GM19193 (cell line): Measurements from ENCODE around the gene PI16.

ENCODE experiments used
- POLR2A ChIP-seq: IDR thresholded peaks from 4 replicates; pipeline ENCODE4 v1.6.1; 2011; ENCODE audit not compliant: insufficient read depth, insufficient read length; ENCODE audit errors: extremely low read depth

The PI16 gene, protein sequence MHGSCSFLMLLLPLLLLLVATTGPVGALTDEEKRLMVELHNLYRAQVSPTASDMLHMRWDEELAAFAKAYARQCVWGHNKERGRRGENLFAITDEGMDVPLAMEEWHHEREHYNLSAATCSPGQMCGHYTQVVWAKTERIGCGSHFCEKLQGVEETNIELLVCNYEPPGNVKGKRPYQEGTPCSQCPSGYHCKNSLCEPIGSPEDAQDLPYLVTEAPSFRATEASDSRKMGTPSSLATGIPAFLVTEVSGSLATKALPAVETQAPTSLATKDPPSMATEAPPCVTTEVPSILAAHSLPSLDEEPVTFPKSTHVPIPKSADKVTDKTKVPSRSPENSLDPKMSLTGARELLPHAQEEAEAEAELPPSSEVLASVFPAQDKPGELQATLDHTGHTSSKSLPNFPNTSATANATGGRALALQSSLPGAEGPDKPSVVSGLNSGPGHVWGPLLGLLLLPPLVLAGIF

DNA sequence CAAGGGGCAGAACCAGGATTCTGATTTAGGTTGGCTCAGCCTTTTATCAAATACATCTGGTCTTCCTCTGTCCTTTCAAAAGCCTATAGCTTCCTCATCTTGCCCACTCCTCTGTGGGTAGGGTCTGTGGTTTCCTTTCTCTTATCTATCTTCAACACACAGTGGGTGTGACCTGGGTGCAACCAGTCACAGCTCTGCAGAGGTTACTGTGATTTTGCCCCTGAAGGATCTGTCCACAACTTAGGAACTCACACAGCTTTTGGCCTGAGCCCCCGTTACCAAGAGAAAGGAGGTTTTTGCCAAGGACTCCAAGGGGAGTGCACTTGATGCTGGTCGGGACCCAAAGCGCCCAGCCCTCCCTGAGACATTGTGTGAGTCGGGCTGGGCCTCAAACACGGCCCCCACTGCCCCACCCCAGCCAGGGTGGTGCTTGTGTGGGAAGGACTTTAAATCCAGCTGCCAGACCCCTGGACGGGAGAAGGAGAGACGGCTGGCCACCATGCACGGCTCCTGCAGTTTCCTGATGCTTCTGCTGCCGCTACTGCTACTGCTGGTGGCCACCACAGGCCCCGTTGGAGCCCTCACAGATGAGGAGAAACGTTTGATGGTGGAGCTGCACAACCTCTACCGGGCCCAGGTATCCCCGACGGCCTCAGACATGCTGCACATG, at the start of gene PI16:
TSS of gene PI16 (plus strand) at position 477 of the 670 bp plus-strand sequence. CDS start at position 500, 23 bp downstream.
- TF ChIP-seq POLR2A: no peak

DNA sequence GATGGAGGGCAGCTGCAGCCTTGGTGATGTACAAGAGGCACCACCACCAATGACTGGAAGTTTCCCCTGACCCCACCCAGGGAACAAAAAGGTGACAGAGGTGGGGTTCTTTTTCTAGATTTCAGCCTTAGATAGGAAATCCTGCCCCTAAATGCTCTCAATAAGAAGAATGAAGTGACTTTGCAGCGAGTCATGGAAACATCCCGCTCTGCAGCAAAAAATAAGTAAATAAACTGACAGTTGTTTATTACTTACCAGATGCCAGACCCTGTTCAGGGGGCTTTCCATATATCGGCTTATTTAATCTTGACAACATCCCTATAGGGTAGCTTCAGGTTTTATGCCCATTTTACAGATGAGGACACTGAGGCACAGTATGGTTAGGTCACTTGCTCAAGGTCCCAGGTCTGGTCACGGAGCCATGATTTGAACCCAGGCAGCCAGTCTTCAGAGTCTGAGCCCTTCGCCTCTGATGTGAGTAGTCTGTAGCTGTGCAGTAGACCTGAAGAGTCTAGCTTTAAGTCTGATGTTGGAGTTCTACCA, 49.6 kb upstream of the PI16 start:
- no peak for TF ChIP-seq POLR2A

DNA sequence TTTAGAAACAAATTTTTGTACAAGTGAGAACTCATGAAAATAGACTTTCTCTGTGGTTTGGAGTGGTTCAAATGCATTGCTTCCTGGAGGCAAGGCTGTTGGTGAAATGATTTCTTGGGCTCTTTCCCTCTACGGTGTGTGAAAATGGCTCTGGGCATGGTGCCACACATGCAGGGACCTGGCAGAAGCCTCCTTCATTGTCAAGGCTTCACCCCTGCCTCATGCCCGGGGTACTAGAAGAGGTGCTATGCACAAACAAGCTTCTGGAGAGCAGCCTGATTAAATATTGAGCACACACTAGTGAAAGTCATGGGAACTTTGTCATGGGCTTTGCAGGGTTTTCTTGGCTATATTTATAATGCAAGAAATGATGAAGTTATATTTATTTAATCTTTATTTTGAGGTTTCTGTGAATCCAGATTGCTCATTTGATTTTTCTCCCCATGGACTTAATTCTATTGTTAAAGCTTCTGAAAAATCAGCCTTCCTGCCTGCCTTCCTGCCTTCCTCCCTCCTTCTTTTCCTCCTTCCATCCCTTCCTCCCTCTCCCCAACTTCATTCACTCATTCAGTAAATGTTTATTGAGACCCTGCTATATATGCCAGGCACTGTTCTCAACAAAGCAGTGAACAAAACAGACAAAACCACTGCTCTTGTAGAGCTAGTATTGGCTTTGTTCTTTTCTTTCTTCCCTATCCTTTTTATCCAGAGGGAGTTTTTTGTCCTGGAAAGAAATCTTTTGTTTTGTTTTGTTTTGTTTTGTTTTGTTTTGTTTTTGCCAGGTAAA, 47.8 kb upstream of the PI16 start:
- no peak for TF ChIP-seq POLR2A

DNA sequence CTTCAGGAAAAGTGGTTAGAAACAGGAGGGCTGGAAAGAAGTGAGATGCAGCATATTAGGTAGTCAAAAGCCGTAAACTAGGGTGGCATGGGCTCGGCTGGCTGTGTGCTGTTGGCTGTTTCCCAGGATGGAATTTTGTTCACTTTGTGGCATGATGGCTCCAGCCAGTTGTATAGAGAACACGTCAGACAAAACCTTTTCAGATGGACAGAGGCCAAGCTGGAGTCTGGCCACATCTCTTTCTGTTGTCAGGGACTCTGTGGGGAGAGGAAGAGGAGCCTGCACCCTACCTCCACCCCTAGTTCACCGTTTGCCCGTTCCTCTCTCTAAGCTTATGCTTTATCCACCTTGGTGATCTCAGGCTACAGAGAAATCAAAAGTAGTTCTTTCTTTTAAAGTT, 46.8 kb upstream of the PI16 start:
- no peak for TF ChIP-seq POLR2A

DNA sequence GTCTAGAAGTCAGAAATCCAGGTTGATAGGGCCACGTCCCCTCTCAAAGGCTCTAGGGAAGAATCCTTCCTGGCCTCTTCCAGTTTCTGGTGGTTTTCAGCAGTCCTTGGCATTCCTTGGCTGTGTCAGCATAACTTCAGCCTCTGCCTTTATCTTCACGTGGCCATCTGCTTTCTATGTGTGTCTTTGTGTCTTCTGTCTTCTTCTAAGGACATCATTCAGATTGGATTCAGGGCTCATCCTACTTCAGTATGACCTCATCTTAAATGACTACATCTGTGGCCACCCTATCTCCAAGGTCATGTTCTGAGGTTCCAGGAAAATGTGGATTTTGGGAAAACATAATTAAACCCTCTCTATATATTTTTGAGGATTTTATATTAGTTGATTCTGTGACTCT, 45.8 kb upstream of the PI16 start:
- TF ChIP-seq POLR2A: no peak

DNA sequence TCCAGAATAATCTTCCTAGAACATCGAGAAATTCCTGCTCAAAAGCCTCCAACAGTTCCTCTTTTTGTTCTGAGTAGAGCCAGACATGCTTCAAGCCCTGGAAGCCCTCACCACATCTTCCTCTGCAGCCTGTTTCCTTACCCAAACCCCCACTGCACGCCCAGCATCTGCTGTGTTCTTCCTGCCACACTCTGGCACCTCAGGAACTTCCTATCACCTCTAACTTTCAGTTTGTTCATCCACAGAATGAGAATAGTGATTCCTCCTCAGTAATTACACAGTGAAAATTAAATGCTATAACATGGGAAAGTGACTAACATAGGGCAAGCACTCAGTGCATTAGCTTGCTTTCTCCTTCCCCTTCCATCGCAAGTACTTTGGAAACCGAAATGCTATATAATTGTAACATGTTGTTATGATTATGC, 42.5 kb upstream of the PI16 start:
- no peak for TF ChIP-seq POLR2A

DNA sequence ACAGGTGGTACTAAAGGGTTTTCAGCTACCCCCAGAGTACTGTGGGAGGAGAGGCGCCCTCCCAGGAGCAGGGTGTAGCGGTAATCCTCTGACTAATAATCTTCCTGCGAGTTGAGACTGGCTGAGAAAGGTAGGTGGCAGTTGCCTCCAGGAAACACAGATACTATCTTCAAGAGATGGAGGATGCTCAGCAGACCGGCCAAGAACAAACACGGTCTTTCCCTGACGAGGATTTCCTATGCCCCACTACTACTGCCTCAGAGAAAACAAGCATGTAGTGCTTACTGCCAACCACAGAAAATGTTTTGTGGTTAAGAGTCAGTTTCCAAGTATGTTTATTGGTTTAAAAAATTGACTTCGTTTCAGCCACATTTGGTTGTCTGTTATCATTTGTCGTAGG, 42.0 kb upstream of the PI16 start:
- no peak for TF ChIP-seq POLR2A

DNA sequence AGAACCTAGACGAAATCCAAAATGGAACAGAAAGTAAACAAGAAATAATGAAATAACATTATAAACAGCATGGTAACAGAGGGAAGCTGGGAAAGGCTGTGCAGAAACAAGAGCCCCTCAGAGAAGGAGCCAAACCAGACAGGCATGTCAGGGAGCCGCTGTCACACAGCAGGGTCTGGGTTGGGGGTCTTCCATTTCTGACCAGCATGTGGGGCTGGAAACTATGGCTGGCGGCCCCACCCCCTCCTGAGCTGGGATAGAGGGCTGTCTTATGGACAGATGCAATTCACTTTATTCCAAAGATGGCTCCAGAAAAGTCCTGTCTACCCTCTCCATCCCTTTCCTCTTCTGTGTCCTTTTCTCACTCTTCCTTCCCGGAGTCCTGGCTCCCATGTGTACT, 41.5 kb upstream of the PI16 start:
- no peak for TF ChIP-seq POLR2A

DNA sequence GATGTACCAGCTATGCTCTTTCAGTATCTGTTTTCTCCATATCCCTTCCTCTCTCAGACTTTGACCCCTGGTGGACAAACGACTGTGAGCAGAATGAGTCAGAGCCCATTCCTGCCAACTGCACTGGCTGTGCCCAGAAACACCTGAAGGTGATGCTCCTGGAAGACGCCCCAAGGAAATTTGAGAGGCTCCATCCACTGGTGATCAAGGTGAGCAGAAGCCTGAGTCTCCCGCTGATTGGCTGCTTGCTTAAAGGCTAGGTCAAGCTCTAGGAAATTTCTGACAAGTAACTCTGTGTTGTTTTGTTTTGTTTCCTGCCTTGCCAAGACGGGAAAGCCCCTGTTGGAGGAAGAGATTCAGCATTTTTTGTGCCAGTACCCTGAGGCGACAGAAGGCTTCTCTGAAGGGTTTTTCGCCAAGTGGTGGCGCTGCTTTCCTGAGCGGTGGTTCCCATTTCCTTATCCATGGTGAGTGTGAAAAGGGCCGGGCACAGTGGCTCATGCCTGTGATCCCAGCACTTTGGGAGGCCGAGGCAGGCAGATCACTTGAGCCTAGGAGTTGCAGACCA, 40.2 kb upstream of the PI16 start:
- TF ChIP-seq POLR2A: no peak

DNA sequence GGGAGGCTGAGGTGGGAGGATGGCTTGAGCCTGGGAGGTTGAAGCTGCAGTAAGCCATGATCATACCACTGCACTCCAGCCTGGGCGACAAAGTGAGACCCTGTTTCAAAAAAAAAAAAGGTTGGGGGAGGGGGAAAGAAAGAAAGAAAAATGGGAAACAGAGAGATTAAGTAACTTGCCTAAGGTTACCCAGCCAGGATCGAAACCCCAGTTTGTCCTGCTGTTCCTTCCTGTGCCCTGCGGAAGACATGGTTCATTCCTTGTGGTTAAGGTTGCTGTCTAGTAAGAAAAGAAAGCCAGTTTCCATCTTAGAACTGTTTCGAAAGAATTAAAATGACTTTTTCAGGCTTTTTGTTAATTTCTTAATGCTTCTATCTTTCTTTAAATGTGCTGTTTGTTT, 38.9 kb upstream of the PI16 start:
- no peak for TF ChIP-seq POLR2A

DNA sequence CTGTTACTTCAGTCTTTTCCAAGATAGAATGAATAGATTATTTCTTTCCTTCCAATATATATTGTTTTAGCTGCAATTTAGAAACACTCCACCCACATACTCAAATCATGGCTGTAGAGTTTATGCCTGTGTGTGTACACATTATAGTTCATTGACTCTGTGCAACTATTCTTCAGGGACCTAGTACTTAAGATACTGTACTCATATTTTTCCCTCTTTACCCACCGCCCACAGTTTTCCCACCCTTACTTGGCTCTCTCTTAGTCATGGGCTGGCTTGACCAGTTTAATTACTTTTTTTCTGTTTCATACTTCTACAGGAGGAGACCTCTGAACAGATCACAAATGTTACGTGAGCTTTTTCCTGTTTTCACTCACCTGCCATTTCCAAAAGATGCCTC, 38.4 kb upstream of the PI16 start:
- TF ChIP-seq POLR2A: no peak

DNA sequence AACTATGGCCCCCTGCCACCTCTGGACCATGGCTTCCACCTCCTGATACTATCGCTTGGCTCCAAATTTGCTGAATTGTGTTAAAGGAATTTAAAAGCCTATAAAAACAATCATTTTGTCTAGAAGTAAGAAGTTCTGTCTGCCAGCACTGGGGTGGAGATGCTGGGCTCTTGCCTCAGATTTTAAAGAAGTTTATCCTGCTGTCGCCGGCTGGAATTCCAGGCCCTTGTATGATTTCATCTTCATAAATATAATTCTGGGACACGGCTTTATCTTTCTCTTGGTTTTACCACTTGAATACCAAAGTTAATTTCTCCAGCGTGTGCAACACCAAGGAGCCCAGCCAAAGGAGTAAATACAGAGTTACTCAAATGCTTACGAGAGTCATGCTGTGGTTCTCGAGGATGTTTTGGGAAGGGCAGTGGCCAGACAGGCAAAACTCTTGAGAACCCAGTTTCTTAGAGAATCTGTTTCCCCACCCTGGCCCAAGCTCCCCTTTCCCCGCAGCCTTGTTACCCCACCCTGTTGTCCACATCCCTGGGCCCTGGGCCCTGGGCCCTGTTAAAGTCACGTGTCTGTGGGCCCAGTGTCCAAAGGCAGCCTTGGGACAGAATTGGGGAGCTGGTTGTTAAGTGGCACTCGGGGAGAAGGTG, 36.9 kb upstream of the PI16 start:
- TF ChIP-seq POLR2A: no peak

DNA sequence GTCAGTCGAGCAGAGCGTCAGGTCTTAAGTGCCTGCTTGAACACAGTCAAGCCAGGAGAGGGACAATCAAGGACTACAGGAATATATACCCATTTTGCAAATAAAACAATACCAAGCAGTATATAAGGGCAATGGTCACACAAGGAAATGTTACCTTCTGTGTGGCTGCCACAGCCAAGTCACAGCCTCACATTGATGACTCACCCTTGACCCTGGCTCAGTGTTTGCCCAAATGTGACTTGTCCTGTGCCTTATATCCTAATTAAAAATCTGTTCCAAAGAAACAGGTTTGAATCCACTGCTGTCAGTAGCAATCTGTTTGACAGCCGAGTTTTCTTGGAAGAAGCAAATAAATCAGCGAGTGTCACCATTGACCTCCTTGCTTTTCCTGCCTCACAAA, 34.5 kb upstream of the PI16 start:
- no peak for TF ChIP-seq POLR2A

DNA sequence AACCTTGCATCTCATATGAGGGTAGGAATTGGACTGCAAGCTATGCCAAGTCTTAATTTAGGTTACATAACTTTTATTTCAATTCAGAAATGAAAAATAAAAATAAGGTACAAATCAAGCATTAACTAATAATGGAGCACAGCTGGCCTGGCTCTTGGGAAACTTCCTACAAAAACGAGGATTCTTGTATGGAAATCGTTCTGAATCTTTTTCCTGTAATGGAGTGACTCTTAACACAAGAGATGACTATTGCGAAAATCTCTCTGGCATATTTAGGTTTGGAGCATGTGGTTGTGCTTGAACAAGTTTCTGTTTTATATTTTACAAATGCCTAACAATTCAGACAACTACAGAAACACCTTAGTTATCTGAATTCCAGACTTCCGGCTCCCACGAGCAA, 34.0 kb upstream of the PI16 start:
- TF ChIP-seq POLR2A: no peak
